Colon (tissue), 2 donors: ENCODE results near the gene STK4.
"Not testable (repeated sequence)": the region's sequence is repeated elsewhere in the genome, so short reads cannot be mapped to it uniquely, and the experiment has no call there.

ENCODE experiments used
- FAIRE-seq: peaks from 2 replicates; lab custom pipeline; 2012; peaks lifted over from hg19 to GRCh38; lab: Jason Lieb, UNC
- donor health status: control.
- donor health status: control.

Gene STK4

DNA sequence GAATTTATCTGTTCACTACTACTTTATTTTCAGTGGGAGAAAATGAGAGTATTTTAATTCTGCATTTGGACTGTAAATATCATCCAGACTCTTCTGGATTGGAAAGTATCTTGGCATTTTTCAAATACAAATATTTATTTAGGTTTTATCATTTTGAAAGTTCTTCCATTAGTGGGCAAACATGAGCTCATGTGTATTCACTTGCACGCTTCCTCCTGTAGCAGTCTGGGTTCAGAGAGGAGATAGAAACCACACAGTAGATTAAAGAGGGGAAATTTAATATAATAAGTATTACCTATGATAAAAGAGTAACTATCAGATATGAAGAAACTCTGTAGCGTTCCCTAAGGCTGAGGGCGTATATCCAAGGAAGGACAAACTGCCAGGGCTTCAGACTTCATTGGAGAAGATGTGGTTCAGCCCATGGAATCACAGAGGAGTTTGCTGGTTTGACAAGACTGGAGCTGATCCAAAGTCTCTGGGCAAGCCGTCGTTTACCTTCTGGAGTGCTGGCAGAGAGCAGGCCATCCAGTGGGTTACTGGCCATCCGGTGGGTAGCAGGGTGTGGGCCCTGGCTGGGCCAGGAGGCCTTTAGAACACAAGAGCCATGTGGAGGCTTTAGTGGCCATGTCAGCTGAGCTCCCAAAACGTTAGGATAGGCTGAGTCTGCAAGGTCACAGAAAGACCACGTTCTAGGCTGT lies 90.3 kb downstream of the STK4 start:
- no peak for FAIRE-seq

DNA sequence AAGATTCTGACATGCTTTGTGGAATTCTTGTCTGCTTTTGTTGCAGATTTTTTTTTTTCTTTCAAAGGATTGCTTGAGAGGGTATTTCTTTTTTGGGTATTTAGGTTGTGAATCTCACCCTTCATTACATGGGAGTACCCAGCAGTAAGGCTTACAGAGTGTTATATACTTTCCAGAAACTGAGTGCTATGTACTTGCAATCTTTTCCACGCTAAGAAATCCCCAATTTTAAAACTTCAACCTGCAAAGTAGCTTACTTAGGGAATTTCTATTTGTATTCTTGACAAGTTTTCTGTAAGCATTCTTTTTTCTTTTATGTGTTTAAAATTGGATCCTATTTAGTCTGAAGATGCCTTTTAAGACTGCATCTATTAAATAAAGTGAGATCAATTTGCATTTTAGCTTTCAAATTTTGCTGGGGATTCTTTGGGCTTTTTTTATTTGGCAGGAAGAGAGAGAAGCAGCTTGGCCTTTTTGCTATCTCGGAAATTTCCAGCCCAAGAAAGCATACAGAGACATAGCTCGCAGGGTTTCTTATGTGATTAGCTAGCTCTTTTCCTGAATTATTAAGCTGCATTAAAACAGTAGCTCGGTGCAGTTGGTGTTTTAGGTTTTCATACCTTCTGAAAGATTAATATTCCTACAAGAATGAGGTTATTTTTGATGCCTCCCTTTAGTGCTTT lies 92.0 kb downstream of the STK4 start:
- FAIRE-seq, result no peak

DNA sequence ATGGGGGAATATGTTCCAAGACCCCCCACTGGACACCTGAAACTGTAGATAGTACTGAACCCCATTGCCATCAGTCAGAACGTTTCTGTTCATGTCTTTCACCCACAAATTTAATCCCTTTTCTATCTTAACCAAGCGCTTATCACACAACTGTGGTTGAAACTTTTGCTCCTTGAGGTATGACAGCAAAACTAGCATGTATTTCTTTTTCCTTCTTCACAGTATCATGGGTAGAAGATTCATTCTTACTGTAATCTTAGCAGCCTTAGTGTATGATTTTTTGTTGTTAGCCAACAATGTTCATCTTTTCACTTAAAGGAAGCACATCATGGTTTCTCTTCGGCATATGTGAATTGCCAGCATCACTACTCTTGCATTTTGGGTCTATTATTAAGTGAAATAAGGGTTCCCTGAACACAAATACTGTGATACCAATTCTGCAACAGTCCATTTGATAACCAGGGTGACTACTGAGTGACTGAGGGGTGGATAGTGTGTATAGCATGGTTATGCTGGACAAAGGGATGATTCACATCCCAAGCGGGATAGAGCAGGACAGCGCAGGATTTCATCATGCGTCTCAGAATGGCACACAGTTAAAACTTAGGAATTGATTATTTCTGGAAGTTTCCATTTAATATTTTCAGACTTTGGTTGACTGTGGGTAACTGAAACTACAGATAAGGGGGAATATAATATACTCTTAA lies 92.9 kb downstream of the STK4 start:
- no peak for FAIRE-seq

DNA sequence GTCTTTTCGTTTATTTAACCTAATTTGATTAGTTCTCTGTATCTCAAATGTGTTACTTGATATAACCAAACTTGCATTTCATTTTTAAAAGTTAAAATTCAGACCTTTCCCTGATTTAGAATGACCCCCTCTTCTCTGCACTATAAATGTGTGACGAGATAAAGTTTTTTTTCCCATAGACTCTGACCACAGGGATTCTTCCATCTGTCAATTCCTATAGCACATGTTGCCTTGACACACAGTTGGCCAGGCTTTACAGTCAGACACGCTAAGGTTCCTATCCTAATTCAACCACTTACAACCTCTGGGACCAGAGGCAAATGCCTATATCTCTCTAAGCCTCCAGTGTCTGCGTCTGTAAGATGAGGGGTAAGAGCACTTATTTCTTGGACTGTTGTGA lies 94.0 kb downstream of the STK4 start:
- no peak for FAIRE-seq

DNA sequence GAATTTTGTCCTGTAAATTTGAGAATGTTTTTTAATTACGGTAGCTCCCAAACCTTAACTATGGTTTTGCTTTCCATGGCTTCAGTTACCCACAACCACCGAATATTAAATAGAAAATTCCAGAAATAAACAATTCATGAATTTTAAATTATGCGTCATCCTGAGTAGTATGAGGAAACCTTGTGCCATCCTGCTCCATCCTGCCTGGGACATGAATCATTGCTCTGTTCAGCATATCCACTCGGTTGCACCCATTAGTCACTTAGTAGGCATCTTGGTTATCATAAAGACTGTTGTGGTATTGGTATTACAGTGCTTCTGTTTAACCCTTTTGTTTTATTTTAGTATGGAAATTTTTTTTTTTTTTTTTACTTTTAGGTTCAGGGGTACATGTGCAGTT lies 94.9 kb downstream of the STK4 start:
- FAIRE-seq, result no peak

DNA sequence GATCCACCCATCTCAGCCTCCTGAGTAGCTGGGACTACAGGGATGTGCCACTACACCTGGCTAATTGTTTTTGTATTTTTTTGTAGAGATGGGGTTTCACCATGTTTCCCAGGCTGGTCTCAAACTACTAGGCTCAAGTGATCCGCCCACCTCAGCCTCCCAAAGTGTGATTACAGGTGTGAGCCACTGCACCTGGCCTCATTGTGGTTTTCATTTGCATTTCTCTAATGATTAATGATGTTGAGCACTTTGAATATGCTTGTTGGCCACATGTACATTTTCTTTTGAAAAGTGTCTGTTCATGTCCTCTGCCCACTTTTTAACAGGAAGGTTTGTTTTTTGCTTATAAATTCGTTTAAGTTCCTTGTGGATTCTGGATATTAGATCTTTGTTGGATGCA lies 96.8 kb downstream of the STK4 start:
- not testable (repeated sequence) for FAIRE-seq

DNA sequence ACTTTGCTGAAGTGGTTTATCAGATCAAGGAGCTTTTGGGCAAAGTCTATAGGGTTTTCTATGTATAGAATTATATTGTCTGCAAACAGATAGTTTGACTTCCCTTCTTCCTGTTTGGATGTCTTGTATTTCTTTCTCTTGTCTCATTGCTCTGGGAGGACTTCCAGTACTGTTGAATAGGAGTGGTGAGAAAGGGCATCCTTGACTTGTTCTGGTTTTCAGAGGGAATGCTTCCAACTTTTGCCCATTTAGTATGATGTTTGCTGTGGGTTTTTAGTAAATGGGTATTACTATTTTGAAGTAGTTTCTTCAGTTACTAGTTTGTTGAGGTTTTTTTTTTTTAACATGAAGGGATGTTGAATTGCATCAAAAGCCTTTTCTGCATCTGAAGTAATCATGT lies 98.5 kb downstream of the STK4 start:
- FAIRE-seq, result no peak

DNA sequence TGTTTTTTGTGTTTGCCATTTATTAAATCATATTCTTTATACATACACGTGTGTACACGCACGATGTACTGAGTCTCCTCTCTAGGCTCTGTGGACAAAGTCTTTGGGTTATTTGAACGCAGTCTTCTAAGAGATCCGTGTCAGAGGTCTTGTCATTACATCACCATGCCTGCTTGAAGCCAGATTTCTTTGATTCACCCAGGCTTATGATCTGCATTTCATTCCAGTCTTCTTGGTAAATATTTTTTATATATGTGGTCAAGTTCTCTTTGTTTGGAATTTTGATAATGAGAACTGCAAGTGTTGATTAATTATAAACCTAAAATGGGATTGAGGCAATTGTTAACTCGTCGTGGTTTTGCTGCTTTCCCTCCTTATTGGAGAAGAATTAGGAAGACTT lies 100.1 kb downstream of the STK4 start:
- FAIRE-seq, result no peak

DNA sequence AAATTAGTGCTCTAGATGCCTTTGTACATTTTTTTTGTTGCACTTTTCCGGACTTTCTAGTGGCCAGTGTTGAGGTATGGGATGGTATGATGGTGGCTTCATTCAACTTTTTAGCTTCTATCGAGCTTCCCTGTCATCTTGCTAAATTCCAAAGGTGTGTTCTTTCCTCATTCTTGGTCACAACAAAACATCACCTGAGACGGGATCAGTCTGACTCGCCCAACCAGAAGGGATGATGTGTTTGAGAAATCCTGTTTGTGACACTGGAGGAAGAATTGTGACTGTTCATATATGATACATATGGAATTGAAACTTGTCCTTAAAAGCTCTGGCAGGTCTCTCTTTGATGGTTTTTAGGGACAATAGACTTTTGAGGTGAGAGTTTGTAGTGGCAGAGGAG lies 100.8 kb downstream of the STK4 start:
- FAIRE-seq, result no peak

DNA sequence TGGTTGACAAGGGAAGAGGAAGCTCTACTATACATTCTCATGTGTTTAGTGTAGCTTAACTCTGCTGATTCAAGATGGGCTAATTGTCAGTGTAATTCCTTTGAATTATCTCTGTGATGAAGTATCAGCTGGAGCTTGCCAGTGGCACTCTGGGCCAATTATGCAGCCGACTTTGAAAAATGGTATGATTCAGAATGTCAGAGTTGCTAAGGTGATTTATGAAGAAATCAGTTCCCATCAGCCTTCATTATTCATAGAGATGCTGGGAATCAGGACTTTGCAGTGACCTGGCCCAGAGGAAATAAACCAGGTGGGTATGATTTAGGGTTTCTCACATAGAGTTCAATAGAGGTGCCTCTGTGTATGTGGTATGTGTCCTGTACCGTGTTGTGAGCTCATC lies 101.2 kb downstream of the STK4 start:
- FAIRE-seq, result no peak

DNA sequence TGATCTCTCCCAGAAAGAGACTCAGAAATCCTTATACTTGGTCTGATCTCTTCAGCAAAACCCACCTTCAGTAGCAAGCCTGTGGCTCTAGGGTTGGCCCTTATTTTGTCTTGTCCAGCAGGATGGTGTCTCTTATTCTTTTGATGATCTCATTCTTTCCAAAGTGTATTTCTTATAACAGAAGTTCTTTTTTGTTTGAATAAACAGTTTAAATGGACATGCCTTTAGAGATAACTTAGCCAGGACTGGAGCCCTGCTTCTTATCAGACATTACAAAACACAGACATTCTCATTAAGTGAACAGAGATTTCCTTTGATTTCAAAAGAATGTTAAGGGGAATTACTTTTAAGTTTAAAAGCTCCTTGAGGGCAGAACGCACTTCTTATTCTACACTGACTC lies 102.9 kb downstream of the STK4 start:
- FAIRE-seq, result no peak

DNA sequence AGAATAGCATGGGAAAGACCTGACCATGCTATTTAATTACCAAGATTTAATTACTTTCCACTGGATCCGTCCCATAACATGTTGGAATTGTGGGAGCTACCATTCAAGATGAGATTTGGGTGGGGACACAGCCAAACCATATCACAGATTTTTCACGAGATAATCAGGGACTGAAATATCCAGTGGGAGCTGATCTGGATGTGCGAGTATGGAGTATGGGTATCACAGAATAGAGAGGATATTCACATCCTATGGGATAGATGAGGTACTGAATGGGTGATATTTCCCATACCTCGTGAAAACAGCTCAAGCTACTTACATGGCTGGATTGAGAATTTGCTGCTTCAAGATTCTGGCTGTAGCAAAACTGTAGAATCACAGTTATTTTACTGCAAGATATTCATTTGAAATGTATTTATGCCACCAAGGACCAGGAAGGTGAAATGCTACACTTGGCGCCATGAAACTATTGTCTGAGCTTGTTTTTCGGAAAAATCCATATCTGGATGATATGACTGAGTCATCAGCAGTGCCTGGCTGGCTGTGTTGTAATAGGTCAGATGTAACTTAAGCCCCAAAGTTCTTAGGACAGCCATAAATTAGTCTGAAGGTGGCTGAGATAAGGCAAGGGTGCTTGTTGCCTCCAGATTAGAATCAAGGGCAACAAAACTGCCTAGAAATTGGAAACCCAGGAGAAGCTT lies 104.8 kb downstream of the STK4 start:
- no peak for FAIRE-seq

DNA sequence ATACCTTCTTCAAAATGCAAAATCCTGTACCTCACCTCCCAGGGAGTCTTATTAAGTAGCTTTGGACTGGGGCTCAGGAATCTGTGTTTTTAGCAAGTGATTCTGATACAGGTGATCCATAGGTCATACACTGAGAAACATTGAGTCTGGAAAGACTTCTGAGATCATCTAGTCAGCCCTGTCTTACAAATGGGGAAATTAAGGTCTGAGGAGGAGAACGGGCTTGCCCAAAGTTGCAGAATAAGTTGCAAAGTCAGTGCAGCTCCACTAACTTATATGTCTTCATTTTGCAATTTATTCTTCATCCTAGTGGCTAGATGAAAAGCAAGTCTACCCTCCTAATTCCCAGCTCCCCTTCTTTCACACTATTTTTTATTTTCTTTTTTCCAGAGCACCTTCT lies 105.8 kb downstream of the STK4 start:
- FAIRE-seq, result no peak

DNA sequence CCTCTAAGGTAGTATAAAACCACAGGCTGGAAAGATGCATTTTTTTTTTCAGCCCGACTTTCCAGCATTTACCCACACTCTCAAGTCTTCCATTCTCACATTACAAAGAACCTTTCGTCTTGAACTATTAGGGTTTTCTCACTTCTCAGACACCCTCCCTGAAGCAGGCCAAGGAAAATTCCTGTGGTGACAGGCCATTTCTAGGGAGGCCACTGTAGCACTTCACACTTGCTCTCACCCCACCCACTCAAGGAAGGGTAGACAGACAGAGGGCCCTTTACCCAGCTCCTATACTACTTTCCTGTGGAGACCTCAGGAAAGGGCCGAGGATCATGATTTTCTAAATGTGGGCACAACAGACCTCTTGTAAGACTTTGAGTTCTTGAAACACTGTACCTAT lies 106.9 kb downstream of the STK4 start:
- no peak for FAIRE-seq

DNA sequence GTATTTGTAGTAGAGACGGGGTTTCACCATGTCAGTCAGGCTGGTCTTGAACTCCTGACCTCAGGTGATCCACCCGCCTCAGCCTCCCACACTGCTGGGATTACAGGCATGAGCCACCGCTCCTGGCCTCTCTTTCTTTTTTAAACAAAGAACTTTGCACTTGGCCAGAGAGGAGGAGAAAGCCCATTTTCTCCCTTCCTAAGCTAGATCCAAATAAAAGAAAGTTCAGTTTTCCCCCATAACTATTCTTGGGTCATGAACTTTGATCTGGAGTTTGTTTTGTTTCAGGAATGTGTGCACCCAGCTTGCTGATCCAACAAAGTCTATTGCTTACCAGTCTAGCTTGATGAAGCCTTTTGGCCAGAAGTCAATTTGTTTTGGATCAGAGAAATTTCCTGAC lies 111.2 kb downstream of the STK4 start:
- no peak for FAIRE-seq

DNA sequence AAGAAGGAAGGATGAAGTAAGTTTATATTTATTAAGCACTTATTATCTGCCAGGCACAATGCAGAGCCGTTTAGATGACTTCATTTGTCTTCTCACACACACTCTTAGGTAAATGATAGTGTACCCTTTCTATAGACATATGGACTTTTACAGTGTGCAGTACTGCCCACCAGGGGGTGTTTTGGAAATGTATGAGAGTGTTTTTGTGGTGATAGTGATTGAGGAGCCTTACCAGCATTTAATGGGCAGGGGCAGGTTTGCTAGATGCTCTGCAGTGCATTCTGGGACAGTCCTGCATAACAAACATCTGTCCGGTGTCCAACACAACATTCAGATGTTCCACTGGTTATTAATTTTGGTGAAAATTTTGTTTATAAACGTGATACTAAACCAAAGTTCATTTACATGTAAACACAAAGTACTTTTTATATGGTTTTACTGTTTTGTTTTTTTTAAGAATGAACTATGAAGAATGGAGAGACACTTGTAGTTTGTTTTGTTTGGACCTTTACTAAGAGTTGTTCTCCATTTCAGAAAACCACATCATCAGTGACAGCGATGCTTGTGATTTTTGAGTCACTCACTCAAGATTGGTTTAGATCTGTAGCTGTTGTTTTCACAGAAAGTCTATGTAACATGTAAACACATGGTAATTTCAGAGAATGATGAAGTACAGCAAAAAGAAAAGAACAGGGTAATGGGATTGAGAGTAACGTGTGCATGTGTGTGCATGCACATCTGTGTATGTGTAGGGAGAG lies 114.7 kb downstream of the STK4 start:
- no peak for FAIRE-seq

DNA sequence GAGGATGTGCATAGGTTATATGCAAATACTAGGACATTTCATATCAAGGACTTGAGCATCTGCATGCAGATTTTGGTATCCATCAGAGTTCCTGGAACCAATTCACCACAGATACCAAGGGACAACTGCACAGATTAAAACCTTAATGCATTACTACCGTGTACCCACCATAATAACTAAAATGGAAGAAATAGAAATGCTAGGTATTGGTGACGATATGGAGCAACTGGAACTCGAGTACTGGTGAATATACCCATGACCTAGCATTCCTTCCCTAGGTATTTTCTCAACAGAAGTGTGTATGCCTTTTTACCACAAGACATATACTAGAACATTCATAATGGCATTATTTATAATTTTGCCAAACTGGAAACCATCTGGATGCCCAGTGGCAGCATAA lies 116.2 kb downstream of the STK4 start:
- FAIRE-seq, result no peak

DNA sequence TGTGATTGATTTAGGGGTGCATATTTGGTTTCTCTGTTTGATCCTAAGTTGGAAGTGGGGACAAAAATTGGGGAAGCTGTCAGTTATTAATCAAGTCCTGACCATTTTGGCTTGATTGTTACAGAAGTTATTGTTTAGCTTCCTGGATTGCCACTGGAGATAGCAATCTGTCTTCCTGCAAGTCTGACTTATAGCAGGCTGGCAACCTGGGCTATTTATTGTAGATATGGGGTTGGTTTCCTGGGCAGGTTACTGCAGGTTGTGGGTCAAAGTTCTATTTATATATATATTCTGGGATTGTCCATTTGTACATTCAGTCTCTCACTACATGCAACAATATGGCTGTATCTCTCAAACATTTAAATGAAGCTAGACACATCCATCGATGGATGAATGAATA lies 116.8 kb downstream of the STK4 start:
- no peak for FAIRE-seq

DNA sequence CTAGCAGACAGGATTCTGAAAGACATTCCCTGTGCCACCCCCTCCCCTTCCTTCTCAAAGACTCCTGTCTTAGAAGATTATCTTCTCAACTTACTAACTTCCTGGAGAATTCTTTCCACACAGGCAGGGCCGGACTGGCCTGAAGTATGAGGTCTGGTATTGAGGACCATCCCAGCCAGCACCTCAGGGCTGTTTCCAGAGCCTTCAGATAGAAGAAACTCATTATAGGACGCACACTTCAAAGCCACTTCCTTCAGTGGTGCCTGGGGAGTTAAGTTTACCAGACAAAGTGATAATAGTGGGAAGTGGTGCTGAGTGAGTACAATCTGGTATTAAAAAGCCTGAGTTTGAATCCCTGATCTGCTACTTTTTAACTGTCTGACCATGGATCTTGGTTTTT lies 119.0 kb downstream of the STK4 start:
- no peak for FAIRE-seq

DNA sequence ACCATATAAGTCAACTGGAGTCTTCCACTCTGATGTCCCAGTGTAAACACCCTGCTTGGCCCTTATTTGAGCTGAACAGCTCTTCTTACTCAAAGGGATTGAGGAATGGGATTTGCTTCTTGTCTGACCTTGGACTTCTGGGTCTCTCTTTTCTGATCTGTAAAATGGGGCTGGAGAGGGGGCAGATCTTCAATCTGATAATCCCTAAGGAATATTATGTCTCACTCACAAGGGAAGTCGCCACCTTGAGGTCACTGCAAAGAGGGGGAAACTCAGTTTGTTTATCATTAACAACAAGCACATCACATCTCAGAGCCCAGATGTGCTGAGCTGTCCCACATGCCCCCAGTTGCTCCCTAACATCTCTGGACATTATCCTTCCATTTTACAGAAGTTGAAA lies 119.6 kb downstream of the STK4 start:
- no peak for FAIRE-seq

DNA sequence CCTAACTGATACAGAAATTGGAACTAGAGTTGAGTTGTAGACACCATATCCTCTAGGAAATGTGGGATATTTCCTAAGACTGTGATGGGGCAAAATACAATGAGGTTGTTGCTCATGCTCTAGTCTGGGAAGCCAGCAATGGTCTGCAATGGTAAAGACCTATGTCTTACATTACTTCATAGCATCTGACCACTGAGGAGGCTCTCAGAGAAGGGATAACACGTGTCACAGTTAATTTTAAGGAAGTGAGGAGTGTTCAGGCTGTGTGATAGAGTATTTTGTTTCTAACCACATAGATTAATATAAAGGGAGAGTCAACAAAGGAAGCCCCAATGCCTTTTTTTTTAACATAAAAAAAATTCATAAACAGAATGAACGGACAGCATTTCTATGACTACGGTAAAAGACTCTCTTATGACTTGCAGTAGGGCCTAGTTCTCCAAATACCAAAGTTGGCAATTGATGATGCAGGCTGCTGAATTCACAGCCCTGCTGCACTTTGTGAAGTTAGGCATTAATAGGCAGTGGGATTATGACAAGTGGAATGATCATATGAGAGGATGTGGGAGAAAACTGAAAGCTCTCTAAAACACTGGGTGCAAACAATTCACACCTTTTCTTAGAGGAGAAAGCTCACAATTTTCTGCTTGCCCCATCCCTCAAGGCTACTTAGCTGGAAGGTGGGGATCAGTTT lies 120.9 kb downstream of the STK4 start:
- no peak for FAIRE-seq

DNA sequence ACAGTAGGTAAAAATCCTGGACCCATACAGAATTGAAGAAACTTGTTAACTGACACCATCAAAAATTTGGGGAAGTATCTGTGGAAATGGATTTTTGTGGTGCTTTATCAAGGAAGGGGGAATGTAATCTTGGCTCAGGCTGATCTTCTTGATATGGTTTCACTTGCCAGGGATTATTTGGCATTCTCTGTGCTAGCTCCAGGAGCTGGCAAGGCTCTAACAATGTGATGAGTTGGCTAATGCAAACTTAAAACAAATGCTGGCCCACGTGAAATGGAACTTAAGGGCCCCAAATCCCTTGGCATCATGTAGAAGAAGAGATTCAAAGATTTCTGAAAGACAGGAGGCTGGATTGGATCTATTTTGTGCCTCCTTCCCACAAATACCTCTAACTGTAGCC lies 121.5 kb downstream of the STK4 start:
- FAIRE-seq, result no peak
